Keratinocyte (primary cell): ENCODE data around the gene CD46.

Source experiments
- EZH2 ChIP-seq: IDR thresholded peaks from one replicate; pipeline ENCODE4 v1.6.1; 2012; ENCODE audit warnings: inconsistent platforms, mild to moderate bottlenecking, low read length, moderate library complexity
- TF ChIP-seq, protein P1 (sequence below), 3 experiments: IDR thresholded peaks in 1 of 3; conservative IDR thresholded peaks in 1 of 3; optimal IDR thresholded peaks in 1 of 3; 2 replicates in 2 of 3; 3 replicates in 1 of 3; pipeline versions ENCODE3 to v1.5.1; 2011; ENCODE audit warnings: low read length in 3 of 3, mild to moderate bottlenecking in 3 of 3, moderate library complexity in 2 of 3, control low read depth in 1 of 3, inconsistent platforms in 1 of 3; ENCODE audit not compliant: insufficient read depth in 2 of 3; ENCODE audit errors: extremely low read depth in 1 of 3

- TF ChIP-seq, protein P1, sequence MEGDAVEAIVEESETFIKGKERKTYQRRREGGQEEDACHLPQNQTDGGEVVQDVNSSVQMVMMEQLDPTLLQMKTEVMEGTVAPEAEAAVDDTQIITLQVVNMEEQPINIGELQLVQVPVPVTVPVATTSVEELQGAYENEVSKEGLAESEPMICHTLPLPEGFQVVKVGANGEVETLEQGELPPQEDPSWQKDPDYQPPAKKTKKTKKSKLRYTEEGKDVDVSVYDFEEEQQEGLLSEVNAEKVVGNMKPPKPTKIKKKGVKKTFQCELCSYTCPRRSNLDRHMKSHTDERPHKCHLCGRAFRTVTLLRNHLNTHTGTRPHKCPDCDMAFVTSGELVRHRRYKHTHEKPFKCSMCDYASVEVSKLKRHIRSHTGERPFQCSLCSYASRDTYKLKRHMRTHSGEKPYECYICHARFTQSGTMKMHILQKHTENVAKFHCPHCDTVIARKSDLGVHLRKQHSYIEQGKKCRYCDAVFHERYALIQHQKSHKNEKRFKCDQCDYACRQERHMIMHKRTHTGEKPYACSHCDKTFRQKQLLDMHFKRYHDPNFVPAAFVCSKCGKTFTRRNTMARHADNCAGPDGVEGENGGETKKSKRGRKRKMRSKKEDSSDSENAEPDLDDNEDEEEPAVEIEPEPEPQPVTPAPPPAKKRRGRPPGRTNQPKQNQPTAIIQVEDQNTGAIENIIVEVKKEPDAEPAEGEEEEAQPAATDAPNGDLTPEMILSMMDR (optimal IDR thresholded peaks at IDR 0.05 in 1 of 3, IDR thresholded peaks at IDR 0.05 in 1 of 3, conservative IDR thresholded peaks at IDR 0.05 in 1 of 3; ENCODE audit: extremely low read depth in 1 of 3, insufficient read depth in 2 of 3, low read length in 3 of 3): no peak
- TF ChIP-seq EZH2: no peak
Measured at GRCh38 chr1:207798847-207799246, 47.0 kb downstream of the CD46 start.
